NCI-H345 (cell line): ENCODE data around the gene SHISA2.

Source experiments
- DNase-seq: peaks from one replicate; lab custom pipeline; 2025; lab: John Stamatoyannopoulos, UW

Gene SHISA2

GRCh38 chr13:26048741-26049140 is 3.1 kb downstream of the SHISA2 start:
- DNase-seq, result no peak

DNA sequence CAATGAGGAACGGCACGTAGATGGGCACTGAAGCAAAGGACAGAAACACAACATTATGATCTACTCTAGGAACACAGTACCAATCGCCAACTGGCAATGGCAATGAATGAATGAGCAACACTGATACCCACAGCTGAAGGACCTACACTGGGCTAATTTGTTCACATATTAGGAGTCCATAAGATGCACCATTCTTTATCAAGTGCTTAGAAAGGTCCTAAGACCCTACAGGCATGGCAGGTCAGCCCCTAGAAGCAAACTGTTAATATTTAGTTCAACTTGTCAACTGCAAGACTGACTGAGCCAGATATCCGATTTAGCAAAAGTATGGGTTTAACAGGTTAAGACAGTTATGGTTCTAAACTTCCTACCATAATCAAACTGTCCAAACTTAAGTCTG is 4.8 kb downstream of the SHISA2 start:
- DNase-seq, result no peak

- DNase-seq, result no peak
Observed at GRCh38 chr13:26046639-26047038, 5.2 kb downstream of the SHISA2 start.

- DNase-seq, result no peak
Observed at GRCh38 chr13:26045142-26045541, 6.7 kb downstream of the SHISA2 start.

GRCh38 chr13:26042785-26043184 is 9.0 kb downstream of the SHISA2 start:
- no peak for DNase-seq

DNA sequence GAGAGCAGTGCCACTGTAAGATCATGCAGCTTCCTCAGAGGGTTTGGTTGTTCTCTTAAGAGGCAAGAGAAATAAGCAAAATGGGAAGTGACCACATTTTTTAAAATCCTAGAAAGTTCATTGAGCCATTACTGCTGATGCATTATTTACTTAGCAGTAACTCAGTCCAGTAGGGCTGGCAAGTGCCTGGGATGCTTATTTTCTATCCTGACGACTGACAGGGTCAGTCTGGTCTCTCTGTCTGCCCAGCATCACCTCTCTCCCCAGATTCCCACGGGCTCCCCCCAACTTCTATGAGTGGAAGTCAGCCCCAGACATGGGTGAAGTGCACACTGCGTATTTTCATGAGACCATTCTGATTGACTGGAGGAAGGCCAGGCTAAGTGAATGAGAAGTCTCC is 10.4 kb downstream of the SHISA2 start:
- no peak for DNase-seq

DNA sequence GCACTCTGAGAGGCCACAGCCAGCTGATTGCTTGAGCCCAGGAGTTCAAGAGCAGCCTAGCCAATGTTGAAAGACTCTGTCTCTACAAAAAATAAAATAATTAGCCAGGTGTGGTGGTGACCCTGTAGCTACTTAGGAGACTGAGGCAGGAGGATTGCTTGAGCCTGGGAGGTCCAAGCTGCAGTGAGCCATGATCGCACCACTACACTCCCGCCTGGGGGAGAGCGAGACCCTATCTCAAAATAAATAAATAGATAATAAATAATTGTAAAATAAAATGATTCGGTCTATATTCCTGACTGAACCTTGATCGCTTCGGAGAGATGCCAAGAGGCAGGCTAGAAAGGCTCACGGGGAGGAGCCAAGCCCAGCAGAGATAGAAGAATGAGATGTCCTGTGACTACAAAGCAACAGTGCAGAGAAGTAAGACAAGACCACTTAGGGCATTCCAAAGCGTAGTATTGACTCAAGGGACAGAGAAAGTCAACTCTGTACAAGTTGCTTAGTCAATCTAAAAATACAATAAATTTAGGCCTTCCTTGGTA is 12.8 kb downstream of the SHISA2 start:
- no peak for DNase-seq

GRCh38 chr13:26037302-26037701 is 14.5 kb downstream of the SHISA2 start:
- no peak for DNase-seq

DNA sequence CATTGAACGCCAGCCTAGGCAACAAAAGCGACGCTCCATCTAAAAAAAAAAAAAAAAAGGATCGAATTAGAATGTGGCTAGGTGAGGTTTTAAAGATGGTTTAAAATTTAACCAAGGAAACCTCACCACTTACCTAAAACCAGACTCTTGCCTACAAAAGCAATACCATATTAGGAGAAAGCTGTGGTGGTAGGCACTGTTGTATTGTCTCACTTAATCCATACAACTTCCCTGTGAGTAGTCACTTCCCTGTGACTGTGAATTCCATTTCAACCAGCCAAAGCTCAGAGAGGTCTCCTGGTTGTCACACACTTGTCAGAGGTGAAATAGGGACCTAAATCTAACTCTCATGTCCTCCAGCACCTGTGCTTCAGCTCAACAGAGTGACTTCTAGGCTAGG is 15.4 kb downstream of the SHISA2 start:
- no peak for DNase-seq

- DNase-seq, result no peak
Observed at GRCh38 chr13:26034018-26034417, 17.8 kb downstream of the SHISA2 start.

DNA sequence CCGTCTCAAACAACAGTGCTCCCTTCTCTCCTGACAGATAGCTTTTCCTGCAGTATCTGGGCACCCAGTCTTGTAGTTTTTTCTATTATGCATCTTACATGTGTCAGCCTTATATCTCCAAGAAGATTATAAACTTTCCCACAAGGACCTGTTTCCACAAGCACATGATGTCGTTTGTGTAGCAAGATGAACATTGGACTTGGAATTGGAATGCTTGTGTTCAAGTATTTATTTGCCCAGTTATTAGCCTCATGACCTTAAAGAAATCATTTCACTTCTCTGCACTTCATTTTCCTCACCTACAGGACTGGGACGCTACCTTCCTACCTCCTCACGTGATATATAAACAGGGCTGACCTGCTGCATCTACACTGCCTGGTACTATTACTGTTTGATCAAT is 21.5 kb downstream of the SHISA2 start:
- DNase-seq, result no peak

- no peak for DNase-seq
Observed at GRCh38 chr13:26029581-26030136, 22.2 kb downstream of the SHISA2 start.

- peak; percentile 6 for DNase-seq
Observed at GRCh38 chr13:26026211-26026610, 25.6 kb downstream of the SHISA2 start.

DNA sequence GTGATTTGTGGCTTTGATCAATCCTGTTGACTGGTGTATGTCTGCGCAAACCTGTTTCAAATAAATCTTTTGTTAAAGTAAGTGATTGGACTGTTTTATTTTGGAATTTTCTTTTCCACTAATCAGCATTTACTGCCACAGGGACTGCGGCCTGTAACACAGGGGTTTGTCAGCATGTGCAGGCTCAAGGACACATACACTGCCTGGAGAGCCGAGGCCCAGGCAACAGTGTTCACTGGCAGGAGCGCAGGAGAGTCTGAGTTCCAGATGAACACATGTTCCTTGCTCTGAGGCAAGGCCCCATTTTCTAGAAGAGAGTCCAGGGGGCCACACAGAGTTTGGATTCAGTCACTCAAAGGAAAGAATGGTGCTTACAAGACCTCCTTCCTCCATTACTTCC is 26.0 kb downstream of the SHISA2 start:
- no peak for DNase-seq

DNA sequence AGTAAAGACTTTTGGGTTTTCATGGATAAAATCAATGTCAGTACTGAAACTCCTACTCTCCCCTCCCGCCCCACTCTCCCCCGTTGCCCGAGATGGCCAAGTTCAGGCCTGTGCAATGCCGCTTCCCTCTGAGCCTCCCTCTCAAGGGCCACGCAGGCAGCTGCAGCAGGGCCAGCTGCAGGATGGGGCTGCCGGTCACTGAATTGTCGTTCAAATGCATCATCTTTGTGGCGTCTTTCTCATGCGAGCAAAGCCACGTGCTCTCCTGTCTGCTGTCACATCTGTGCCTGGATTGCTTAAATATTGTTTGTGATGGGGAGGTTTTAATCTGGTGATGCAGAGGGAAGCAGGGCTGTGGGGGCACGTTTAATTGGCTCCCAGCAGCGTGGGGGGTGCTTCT is 26.6 kb downstream of the SHISA2 start:
- no peak for DNase-seq

DNA sequence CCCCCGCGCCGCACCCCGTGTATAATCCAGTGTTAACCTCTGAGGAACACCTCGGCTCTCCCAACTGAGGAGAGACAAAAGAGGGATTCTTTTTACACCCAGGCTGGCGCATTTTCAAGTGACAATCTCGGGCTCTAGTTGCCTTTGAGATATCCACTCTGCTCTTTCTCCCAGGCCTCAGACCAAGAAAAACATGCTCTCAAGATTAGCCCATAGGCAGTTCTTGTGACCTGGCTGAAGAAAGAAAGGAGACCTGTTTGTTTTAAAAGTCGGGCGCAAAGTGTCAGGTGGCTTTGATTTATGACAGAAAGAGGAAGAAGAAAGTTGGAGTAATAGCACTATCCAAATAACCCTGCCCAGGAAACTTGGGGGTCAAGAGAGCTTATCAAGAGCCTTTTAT is 27.3 kb downstream of the SHISA2 start:
- DNase-seq, result no peak

DNA sequence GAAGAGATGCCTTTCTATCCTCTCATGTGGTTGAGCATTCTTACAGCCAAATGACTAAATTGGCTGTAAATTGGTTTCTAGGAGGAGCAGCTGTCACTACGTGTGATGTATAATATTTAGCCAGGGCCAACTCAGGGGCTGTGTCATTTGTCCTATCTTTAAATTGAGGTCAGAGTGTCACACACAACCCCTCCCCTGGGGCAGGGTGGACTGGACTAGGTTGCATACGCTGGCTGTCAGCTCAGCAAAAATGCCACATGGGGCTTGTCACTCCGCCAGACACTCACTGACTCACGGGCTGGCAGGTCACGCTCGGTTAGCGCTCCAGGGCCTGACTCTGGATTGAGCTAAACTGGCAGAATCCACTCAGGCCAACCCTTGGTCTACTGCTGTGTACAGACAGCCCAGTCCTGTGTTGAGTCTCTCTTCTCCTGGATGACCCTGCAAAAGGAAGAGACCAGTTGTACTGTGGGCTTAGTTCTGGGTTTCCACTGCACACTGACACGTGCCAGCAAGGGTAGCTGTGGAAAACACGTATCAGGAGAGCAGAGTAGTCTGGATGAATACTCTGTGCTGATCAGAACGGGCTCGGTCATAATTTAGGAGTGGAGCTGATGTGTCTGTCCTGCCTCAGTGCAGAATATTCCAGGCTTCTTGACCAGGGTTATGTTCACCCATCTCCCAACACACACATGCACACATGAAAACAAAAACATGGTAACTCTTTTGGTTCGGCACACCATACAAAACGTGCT is 29.1 kb downstream of the SHISA2 start:
- DNase-seq, result peak; percentile 70

DNA sequence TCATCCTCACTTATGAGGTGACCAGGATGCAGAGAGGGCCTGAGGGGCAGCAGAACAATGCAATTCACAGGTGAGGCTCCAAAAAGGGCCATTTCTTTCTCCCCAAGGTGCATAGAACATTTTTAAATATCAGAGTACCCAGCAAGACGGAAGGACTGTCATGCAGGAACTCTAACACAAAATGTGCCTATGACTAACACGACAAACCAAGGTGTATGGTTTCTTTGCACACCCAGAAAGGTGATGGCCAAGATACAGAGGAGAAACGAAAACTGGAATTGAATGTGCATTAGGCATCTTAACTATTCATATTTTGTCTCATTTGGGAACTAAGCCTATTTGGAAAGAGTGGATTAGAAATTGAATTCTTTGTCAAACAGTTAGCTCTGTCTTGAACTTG is 29.9 kb downstream of the SHISA2 start:
- no peak for DNase-seq

DNA sequence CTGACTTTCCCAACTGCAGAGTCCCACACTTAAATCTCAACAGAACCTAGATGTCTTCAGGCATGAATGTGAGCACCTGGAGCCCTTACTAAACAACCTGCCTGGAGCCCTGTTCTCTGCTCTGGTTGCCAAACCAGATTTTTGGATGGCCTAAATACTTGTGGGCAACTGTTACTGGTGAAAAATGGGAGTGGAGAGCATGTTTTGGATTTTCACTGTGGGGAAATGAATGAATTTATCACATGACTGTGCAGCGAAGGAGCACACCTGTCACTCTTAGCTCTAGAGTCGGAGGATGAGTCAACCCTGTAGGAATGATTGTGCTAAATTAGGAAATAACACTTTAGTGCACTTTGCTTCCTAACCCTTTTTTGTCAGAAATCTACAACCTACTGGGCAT is 30.3 kb downstream of the SHISA2 start:
- no peak for DNase-seq

GRCh38 chr13:26020891-26021290 is 30.9 kb downstream of the SHISA2 start:
- DNase-seq, result no peak

DNA sequence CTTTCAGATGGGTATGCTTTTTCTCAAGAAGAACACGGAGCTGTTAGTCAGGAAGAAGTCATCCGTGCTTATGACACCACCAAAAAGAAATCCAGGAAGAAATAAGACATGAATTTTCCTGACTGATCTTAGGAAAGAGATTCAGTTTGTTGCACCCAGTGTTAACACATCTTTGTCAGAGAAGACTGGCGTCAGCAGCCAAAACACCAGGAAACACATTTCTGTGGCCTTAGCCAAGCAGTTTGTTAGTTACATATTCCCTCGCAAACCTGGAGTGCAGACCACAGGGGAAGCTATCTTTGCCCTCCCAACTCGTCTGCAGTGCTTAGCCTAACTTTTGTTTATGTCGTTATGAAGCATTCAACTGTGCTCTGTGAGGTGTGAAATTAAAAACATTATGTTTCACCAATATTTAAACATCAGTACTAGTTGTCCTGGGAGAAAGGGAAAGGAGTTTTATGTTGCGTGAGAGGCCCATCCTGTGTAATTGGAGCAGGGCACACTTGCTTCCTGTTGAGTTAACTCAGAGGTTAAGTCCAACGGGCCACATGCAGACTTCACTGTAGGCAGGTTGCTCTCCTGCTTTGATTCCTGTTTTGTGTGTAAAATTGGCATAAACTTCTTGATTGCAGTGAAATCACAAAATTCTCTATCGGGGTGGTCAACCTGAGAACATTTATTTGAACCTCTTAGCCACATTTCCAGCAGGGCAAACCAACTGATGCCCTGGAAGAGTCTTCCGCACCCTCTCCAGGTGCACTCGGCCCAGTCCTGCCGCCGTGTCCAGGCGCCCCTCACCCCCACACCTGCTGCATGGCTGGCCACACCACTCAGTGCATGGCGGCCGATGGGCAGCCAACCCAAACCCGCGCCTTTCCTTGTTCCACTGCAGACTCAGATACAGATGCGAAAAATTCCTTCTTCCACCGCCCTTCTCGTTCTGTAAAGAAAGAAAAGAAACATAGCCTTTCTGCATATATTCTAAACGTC is 31.6 kb downstream of the SHISA2 start:
- no peak for DNase-seq

DNA sequence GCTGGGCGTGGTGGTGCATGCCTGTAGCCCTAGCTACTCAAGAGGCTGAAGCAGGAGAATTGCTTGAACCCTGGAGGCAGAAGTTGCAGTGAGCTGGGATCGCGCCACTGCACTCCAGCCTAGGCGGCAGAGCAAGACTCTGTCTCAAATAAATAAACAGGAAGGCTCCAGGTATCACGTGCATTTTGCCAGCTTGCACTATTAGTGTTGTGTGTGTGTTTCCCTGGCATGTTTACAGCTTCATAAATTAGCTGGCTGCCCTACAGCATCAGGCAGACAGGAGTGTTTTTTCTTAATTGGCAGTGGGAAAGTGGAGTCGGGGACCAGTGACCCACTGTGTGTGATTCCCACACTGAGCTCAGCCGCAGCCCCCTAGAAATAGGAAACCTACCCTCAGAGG is 32.6 kb downstream of the SHISA2 start:
- no peak for DNase-seq
